ENCODE measurements around the gene SLC10A7.

Gene SLC10A7

GRCh38 chr4:146310319-146311021 lies 211.3 kb downstream of the SLC10A7 start:
- no peak for DNase-seq (ENCODE audit: low read depth, low spot score)

DNA sequence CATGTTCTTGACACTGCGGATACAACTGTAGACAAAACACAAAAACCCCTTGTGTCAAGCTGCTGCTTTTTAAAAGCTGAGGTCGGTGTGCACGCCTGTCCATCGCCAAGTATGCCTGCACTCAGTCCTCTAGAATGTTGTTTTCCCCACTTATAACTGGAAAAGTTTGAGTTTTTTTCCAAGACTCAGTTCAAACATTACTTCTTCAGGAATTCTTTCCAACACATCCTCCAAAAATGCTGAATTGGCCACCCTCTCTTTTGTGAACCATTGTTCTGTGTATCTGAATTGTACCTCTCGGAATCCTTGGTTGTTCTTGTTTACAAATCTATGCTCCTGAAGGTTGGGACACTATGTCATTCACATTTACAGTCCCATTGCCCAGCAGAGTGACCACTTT lies 212.8 kb downstream of the SLC10A7 start:
- DNase-seq (ENCODE audit: low read depth, low spot score): no peak

GRCh38 chr4:146302822-146303221 lies 218.9 kb downstream of the SLC10A7 start:
- DNase-seq (ENCODE audit: low read depth, low spot score): no peak

DNA sequence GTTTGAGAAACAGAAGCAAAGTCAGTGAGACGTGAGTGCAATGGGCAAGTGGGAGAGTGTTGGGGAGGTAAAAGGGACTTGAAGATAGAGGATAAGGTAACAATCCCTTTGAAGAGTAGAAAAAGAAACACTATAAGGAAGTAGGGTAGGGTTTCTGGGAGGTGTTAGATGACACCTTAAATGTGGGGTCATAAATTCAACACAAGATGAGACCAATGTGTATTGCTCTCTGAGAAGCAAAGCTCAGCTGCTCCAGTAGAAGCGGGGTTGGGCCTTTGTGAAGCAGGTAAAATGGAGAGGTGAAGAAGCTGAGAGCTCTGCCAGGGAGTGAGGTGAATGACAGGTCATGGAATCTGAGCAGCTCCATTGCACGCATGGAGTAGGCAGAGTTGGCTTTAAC lies 222.1 kb downstream of the SLC10A7 start:
- no peak for DNase-seq (ENCODE audit: low read depth, low spot score)

GRCh38 chr4:146294776-146295175 lies 227.0 kb downstream of the SLC10A7 start:
- DNase-seq (ENCODE audit: low read depth, low spot score): no peak

GRCh38 chr4:146292508-146292907 lies 229.2 kb downstream of the SLC10A7 start:
- no peak for DNase-seq (ENCODE audit: low read depth, low spot score)

- no peak for DNase-seq (ENCODE audit: low read depth, low spot score)
Observed at GRCh38 chr4:146291313-146291712, 230.4 kb downstream of the SLC10A7 start.

DNA sequence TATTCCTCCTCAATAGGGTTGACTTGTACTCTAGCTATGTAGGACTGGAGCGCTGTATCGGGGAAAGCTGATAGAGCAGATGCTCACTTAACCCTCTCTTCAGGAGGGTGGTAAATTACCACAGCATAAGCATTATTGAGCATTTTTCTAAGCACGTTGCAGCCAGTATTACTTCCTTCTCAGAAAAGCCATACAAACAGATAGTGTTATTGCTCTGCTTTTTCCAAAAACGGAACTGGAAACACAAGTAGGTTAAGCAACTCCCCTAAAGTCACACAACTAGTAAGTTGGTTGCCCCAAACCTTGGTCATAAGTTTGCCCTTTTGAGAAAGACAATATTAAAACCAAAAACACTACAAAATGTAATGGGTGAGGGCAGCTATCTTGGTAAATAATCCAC lies 233.5 kb downstream of the SLC10A7 start:
- no peak for DNase-seq (ENCODE audit: low read depth, low spot score)

DNA sequence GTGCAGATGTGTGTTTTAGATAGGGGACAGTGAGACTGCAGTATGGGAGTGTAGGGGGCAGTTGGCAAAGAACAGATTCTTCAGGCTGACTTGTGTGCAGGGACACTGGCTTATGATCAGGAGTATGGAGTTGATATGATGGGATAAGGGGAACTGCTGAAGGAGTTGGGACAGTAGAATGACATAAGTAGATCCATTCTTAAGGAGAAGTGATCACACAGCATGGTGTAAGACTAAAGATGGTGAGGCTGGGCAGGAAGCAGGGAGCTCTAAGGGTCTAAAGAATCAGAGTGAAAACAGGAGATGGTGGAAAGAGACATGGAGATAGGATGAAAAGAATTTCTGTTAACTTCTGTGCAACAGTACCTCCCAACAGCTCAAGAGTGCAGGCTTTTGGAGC lies 236.7 kb downstream of the SLC10A7 start:
- no peak for DNase-seq (ENCODE audit: low read depth, low spot score)

DNA sequence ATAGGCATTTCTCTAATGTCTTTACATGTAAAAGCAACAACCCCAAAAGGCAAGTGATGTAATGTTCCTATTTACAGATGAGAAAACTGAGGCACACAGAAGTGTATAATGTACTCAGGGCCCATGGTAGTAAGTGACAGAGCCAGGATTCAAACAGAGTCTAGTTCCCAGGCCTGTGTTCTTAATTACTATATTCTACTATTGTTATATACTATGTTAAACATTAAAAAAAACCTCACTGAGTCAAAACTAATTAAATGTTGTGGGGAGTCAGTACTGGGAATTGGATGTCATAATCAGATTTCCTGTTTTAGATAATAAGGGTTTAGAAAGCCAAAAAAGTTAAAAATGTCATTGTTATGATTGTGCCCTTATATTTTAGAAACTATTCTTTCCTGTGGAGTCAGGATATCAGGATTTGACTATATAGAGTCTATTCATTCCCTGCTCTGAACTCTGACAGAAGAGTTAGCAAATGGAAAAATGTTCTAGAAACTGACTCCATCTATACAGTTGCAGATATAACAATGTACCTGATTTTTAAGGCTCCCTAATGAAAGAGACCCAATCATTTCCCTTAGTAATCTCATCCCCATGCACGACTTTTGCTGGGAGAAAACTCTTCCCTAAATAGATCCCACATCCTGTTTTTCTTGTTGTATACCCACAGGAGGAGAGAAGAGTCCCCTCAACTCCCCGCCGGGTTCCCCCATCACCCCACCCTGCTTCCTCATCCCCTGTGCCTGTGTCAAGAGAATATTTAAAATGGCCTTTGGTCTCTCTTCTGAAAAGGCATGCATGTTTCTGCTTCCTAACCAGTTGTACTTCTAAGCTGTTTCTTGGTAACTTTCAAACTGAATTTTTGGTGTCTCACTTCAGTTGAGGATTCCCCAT lies 237.7 kb downstream of the SLC10A7 start:
- no peak for DNase-seq (ENCODE audit: low read depth, low spot score)

GRCh38 chr4:146282657-146283056 lies 239.1 kb downstream of the SLC10A7 start:
- DNase-seq (ENCODE audit: low read depth, low spot score): no peak

DNA sequence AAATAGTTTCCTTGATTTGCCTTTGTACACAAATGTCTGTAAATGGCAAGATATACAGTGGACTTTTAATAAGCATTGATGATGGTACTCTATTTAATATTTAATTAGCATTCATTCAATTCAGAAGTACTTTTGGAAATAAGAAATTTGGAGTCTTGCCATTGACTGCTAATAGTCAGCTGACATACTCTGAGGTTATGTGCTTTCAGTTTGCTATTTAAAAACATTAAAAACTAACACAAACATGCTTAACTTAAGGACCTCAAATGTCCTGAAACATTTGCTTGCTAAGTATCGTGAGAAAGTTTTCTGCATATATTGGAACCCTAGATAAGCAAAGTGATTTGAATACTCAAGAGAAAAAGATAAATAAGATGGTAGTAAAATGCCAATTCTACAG lies 242.8 kb downstream of the SLC10A7 start:
- DNase-seq (ENCODE audit: low read depth, low spot score): no peak

GRCh38 chr4:146275370-146275769 lies 246.4 kb downstream of the SLC10A7 start:
- DNase-seq (ENCODE audit: low read depth, low spot score): no peak

DNA sequence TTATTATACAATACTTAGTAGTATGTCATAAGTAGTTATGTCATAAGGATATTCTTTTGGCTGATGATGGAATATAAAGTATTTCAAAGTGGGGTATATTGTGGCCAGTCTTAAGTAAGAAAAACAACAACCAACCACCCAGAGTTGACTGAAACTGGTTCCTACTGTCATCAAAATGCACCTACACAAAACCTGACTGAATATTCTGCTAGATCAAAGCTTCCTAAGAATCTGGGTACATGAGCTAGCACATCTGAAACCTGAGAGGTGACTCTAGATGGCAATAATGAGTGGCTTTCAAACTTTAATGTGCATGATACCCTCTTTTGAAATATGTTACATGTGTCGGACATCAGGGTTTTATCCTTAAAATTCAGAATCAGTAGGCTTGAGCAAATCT lies 247.0 kb downstream of the SLC10A7 start:
- no peak for DNase-seq (ENCODE audit: low read depth, low spot score)

- no peak for DNase-seq (ENCODE audit: low read depth, low spot score)
Observed at GRCh38 chr4:146273204-146273901, 248.4 kb downstream of the SLC10A7 start.

DNA sequence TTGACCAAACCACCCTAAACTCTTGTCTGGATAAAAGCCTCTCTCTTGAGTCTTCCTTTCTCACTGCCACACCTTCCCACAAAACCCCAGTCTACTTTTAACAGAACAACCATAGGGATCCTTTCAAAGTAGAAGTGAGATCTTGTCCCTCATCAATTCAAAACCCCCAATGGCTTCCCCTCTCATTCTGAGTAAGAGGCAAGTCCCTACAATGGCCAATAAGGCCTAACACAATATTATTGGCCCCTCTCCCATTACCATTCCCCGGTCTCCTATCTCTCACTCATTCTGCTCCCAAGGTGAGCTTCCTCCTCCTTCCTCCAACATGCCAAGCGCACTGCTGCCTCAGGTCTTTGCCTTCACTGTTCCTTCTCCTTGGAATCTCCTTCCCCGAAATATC lies 250.3 kb downstream of the SLC10A7 start:
- no peak for DNase-seq (ENCODE audit: low read depth, low spot score)

DNA sequence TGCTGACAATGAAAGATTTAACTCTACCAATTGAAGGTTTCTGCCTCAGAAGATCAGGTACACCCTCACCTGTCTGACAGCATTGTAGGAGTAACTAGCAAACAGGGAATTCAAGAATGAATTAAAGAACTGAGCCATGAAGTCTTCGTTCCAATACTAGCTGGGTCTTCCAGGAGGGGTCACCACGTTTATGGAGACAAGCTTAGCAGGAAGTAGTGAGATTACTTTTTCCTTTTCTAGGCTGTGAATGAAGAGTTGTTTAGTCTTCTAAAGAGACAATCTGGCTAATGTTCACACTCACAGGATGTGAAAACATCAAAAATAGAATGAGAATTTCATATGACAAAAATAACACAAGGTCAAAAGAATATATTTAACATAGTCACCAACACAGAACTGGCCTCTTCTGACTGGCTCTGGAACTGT lies 252.5 kb downstream of the SLC10A7 start:
- DNase-seq (ENCODE audit: low read depth, low spot score): no peak

DNA sequence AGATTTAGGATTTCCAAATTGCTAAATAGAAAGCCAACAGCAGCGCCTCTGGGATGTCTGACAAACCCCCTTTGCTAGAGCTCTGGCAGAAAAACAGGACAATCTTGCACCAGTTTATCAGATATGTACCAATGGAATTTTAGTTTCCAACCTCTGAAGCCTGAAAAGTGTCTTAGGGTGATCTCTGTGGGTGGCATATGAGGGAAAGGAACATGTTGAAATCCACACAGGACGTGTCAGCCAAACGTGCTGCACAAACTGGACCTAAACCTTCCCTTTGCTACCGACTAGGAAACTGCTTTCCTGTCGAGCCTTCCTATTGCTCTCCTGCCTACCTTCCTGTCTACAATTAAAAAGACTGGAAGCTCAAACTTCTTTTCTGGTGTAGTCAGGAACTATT lies 253.9 kb downstream of the SLC10A7 start:
- DNase-seq (ENCODE audit: low read depth, low spot score): no peak

DNA sequence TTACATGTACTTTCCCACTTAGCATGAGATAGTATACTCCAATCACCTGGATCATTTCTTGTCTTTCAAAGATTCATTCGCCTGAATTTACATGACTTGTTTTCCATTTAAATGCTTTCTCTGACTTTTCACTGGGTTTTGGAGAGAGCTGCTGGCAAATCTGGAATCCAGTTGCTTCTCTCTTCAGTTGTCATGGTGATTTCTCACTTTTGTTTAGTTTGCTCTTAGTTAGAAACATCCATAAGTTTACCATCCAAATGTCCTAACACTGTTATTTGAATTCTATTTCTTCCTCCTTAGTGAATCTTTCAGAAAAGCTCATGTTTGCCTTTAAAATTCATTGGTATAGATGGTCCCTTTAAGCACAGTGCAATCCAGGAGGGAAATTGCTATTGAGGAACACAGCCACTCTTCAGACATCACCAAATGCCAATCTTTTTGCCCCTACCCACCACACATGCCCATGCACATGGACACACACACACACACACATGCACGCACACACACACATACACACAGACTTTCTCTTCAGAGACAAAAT lies 255.7 kb downstream of the SLC10A7 start:
- no peak for DNase-seq (ENCODE audit: low read depth, low spot score)

DNA sequence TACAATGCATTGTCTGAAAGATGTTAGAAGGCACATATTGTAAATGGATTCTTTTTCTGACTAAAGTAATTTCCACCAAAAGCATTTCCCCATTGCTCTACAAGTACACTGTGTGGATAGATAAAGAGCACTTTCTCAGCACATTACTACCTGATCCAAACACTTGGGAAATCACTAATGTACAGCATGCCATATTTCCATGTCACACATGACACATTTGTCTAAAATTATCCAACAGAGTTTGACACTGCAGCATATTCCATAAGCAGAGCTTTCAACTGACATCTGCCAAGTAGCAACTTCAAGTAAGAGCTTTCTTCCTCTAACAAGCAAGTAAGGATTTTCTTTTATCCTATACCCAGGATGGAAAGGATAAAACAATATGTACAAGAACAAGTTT lies 257.9 kb downstream of the SLC10A7 start:
- no peak for DNase-seq (ENCODE audit: low read depth, low spot score)

DNA sequence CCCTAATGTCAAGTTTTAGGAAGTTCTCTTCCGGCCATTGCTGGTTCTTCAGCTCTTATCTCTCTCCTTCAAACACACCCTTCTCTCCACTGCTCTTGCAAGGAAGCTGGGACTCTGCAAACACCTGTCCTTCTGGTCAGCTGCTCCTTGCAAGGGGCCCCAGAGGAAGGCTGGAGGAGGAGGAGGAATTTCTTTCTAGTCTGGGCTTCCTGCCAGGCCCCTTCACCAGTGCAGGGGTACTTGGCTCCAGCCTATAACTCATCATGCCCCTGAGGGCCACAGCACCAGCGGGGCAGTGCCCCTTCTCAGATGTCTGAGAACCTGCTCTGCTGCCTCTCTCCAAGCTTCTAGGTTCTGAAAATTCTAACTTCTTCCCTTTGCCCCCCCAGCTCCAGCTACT lies 260.7 kb downstream of the SLC10A7 start:
- DNase-seq (ENCODE audit: low read depth, low spot score): no peak

- no peak for DNase-seq (ENCODE audit: low read depth, low spot score)
Observed at GRCh38 chr4:146260521-146260920, 261.2 kb downstream of the SLC10A7 start.
